ENCODE results near the gene FNDC3B. TPM values are rescaled to one million over a fixed set of nuclear protein-coding genes. Genes with fewer than 3 reads are reported as not detected.

Gene FNDC3B
- total RNA-seq, 4 donors from 2014 or later, result 59.8 to 72.6 (median 65.6) TPM

DNA sequence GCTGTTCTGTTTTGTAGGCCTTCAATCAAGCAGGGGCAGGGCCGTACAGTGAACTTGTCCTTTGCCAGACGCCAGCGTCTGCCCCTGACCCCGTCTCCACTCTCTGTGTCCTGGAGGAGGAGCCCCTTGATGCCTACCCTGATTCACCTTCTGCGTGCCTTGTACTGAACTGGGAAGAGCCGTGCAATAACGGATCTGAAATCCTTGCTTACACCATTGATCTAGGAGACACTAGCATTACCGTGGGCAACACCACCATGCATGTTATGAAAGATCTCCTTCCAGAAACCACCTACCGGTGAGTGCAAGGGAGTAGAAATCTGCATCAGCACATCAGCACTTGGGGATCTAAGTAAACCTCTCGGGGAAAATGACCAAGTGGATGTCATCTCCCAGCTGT is 313.4 kb downstream of the FNDC3B start:
- Histone ChIP-seq H3K4me1 (peaks cover 18 to 43% (median 26%) of the 10 kb centered on the region in 4 donors), H3K4me3 (no peak overlapping the region), H3K9me3 (no peaks in the 10 kb centered on the region), H3K36me3 (peaks cover 15 to 76% (median 45%) of the 10 kb centered on the region in 4 donors), H3K27me3 (no peaks in the 10 kb centered on the region), H3K27ac (replicated peaks in 1 of 4) (no peak overlapping the region)
- no peak for DNase-seq (ENCODE audit: extremely low spot score)
- TF ChIP-seq, protein P1, sequence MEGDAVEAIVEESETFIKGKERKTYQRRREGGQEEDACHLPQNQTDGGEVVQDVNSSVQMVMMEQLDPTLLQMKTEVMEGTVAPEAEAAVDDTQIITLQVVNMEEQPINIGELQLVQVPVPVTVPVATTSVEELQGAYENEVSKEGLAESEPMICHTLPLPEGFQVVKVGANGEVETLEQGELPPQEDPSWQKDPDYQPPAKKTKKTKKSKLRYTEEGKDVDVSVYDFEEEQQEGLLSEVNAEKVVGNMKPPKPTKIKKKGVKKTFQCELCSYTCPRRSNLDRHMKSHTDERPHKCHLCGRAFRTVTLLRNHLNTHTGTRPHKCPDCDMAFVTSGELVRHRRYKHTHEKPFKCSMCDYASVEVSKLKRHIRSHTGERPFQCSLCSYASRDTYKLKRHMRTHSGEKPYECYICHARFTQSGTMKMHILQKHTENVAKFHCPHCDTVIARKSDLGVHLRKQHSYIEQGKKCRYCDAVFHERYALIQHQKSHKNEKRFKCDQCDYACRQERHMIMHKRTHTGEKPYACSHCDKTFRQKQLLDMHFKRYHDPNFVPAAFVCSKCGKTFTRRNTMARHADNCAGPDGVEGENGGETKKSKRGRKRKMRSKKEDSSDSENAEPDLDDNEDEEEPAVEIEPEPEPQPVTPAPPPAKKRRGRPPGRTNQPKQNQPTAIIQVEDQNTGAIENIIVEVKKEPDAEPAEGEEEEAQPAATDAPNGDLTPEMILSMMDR (IDR thresholded peaks at IDR 0.05), result no peak
- 94% methylated on average over 10 of the region's 10 CpGs for WGBS
- intact Hi-C loops (cut with DNase I), result no loop called here

DNA sequence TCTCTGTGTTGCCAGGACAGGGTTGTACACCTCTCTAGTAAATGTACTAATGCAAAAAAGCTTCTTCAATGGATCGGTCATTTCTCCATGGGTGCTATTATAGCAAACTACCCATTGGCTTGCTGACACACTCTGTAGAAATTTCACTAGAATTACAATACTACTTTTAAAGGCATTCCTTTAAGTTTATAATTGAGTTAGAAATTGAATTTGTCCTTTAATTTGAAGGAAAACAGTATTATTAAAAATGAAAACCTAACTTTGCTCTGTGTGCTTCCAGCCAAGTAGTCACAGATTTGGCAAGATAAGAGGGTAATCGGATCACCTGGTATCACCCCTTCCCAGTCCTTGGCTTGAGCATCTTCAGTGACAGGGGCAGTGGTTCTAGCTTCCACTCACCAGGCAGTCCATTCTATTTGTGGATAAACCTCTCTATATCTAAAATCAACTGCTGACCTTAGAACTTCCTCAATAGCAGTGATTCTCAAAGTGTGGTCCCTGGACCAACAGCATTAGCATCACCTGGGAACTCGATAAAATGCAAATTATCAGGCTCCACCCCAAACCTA is 315.6 kb downstream of the FNDC3B start:
- TF ChIP-seq POLR2A (IDR thresholded peaks at IDR 0.05; ENCODE audit: low read depth) (no peak), POLR2AphosphoS5 (IDR thresholded peaks at IDR 0.05) (no peak), EP300 (IDR thresholded peaks at IDR 0.05) (no peak)
- H3K4me1 ChIP-seq, result peaks cover 25 to 38% (median 32%) of the 10 kb centered on the region in 4 donors
- peak overlapping the region in 2 of 4 donors; percentile 33 to 37 for H3K27ac ChIP-seq (replicated peaks in 1 of 4)
- no peaks in the 10 kb centered on the region for H3K9me3 ChIP-seq
- intact Hi-C loops (cut with DNase I), result no loop called here
- H3K27me3 ChIP-seq, result no peaks in the 10 kb centered on the region
- H3K36me3 ChIP-seq, result peaks cover 12 to 55% (median 31%) of the 10 kb centered on the region in 4 donors
- no peak for DNase-seq (ENCODE audit: extremely low spot score)
- H3K4me3 ChIP-seq, result no peak overlapping the region
- WGBS, result 97% methylated on average over 3 of the region's 3 CpGs

DNA sequence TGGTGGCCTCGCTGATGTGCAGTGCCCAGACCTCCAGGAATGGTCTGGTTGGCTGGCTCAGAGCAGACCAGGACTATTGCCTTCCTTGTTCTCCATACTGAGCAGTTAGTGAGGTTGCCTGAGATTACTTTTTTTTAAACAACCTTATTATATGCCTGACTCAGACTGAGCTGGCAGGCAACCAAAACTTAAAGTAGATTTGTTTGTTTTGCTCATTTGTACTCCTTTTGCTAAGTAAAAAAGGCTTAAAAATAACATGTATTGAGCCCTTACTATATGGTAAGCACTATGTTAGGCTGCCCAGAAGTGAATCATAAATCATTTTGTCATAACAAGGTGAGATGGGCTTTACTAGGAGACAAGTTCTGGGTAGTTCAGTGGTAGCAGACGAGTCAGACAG is 316.5 kb downstream of the FNDC3B start:
- Histone ChIP-seq H3K4me3 (no peak overlapping the region), H3K4me1 (peaks cover 25 to 38% (median 32%) of the 10 kb centered on the region in 4 donors), H3K36me3 (peaks cover 12 to 46% (median 29%) of the 10 kb centered on the region in 4 donors), H3K9me3 (no peaks in the 10 kb centered on the region), H3K27ac (replicated peaks in 1 of 4) (peak overlapping the region; percentile 10 to 38 (median 35)), H3K27me3 (no peaks in the 10 kb centered on the region)
- DNase-seq (ENCODE audit: extremely low spot score), result no peak
- 38% methylated on average over 2 of the region's 2 CpGs for WGBS
- TF ChIP-seq EP300 (IDR thresholded peaks at IDR 0.05), result no peak
- TF ChIP-seq POLR2A (IDR thresholded peaks at IDR 0.05; ENCODE audit: low read depth), result no peak
- intact Hi-C loops (cut with DNase I), result no loop called here

DNA sequence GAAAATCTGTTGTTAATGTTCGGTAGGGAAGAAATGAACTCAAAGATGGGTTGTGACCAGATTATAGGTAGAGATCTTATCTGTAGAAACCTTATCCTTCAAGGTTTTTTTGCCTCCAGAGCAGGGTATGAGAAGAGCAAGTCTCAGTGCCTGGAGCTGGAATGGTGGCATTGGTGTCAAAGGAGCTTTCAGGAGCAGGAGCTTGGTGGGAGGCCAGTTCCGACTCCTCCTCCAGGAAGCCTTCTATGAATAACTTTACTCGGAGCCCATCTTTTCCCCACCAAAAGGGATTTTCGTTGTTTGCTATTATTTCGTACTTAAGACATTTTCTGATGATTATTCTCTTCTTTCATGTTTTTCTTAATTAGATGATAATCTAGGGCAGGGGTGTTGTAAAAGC is 317.0 kb downstream of the FNDC3B start:
- Histone ChIP-seq H3K27ac (replicated peaks in 1 of 4) (peak overlapping the region in 3 of 4 donors; percentile 10 to 37 (median 33)), H3K4me3 (no peak overlapping the region), H3K36me3 (peaks cover 12 to 48% (median 29%) of the 10 kb centered on the region in 4 donors), H3K27me3 (no peaks in the 10 kb centered on the region), H3K9me3 (no peaks in the 10 kb centered on the region), H3K4me1 (peaks cover 25 to 38% (median 32%) of the 10 kb centered on the region in 4 donors)
- TF ChIP-seq POLR2AphosphoS5 (IDR thresholded peaks at IDR 0.05), result no peak
- no peak for DNase-seq (ENCODE audit: extremely low spot score)
- WGBS, result 91% methylated on average over 5 of the region's 5 CpGs
- intact Hi-C loops (cut with DNase I), result no loop called here

DNA sequence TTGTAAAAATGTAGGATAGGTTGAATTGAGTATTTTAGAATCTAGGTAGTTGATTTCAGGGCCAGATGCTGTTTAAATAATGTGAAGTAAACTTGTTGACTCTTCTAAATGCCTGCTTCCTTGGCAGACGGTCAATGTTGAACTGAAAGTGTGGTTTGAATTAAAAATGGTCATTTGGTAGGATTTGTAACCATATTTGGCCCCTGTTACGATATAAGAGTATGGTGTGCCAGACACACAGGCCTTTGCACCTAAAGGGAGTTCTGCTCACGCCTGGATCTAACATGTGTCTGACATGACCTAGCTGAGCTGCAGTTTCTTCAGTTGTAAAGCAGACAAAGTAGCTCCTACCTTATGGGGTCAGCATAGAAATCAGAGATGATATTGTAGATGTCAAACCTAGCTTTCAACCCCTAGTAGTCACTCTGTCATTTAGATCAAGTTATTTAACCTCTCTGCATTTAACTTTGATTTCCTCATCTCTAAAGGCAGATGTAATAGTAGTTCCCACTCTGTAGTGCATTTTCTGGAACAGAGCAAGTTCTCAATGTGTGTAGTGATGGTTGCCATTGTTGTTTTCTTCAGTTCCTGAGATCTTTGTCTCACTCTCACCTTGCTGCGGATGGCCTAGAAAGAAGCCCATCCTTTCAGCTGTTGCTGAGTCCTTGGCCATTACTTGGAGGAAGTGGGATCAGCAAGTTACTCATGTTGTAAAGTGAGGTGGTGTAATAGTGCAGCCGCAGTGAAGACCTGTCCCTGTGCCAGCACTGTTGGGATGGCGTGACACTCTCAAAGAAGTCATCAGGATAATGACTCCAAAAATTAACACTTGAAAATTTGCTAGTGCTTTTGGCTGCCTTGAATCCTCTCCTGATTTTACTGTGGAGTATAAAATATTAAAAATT is 318.7 kb downstream of the FNDC3B start:
- Histone ChIP-seq H3K27ac (replicated peaks in 1 of 4) (no peak overlapping the region), H3K4me3 (no peak overlapping the region), H3K9me3 (no peaks in the 10 kb centered on the region), H3K27me3 (no peaks in the 10 kb centered on the region), H3K4me1 (peaks cover 25 to 38% (median 32%) of the 10 kb centered on the region in 4 donors), H3K36me3 (peaks cover 6 to 53% (median 30%) of the 10 kb centered on the region in 4 donors)
- intact Hi-C loops (cut with DNase I), result no loop called here
- TF ChIP-seq POLR2AphosphoS5 (IDR thresholded peaks at IDR 0.05) (no peak), EP300 (IDR thresholded peaks at IDR 0.05) (no peak), POLR2A (IDR thresholded peaks at IDR 0.05; ENCODE audit: low read depth) (no peak)
- TF ChIP-seq, protein P1 (IDR thresholded peaks at IDR 0.05), result no peak
- DNase-seq (ENCODE audit: extremely low spot score), result no peak
- WGBS, result 72% methylated on average over 6 of the region's 6 CpGs

DNA sequence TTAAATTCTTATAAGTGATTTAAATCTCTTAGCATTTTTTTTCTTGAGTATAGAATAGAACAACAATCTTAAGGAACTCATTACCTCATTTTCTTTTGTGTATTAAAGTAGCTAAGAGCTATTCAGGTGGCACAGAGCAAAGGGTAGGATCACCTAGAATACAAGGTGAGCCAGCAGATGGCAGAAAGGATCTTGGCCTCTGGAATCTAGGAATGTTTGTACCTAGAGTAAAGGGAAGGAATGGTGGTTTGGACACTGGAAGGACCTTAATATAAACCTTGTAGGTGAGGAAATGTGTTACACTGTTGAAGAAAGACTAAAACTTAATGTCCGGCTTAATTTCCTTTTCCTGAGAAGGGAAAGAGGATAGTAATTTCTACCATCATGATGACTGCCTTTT is 319.9 kb downstream of the FNDC3B start:
- WGBS, result 84% methylated on average over 1 of the region's 1 CpG
- TF ChIP-seq, protein P1 (IDR thresholded peaks at IDR 0.05), result no peak
- TF ChIP-seq EP300 (IDR thresholded peaks at IDR 0.05) (no peak), POLR2A (IDR thresholded peaks at IDR 0.05; ENCODE audit: low read depth) (no peak), POLR2AphosphoS5 (IDR thresholded peaks at IDR 0.05) (no peak)
- intact Hi-C loops (cut with DNase I), result no loop called here
- peaks cover 25 to 38% (median 33%) of the 10 kb centered on the region in 4 donors for H3K4me1 ChIP-seq
- no peak for DNase-seq (ENCODE audit: extremely low spot score)
- H3K9me3 ChIP-seq, result no peaks in the 10 kb centered on the region
- no peak overlapping the region for H3K4me3 ChIP-seq
- no peaks in the 10 kb centered on the region for H3K27me3 ChIP-seq
- peaks cover 1 to 55% (median 31%) of the 10 kb centered on the region in 4 donors for H3K36me3 ChIP-seq
- H3K27ac ChIP-seq (replicated peaks in 1 of 4), result no peak overlapping the region

Measured in esophagus muscularis mucosa (tissue), 4 donors.